Trophoblast cell (in vitro differentiated cells and primary cell): ENCODE data around the gene MLLT10.
"Not testable (repeated sequence)": the region's sequence is repeated elsewhere in the genome, so short reads cannot be mapped to it uniquely, and the experiment has no call there.

ENCODE experiments used
- DNase-seq, 2 donors: peaks; one replicate each; pipeline ENCODE4 v3.0.0-alpha.2; 2016
- H2AFZ ChIP-seq: 2 replicates; pipeline ENCODE4 v1.6.1; 2013; ENCODE audit warnings: low read length, moderate library complexity, mild to moderate bottlenecking; ENCODE audit not compliant: insufficient read depth, poor library complexity
- H2AK5ac ChIP-seq: 2 replicates; pipeline ENCODE4 v1.6.1; 2013; ENCODE audit warnings: mild to moderate bottlenecking, low read length
- H2BK120ac ChIP-seq: 2 replicates; pipeline ENCODE4 v1.6.1; 2013; ENCODE audit warnings: low read length, mild to moderate bottlenecking, moderate library complexity; ENCODE audit not compliant: insufficient read depth, poor library complexity
- H2BK12ac ChIP-seq: 2 replicates; pipeline ENCODE4 v1.6.1; 2013; ENCODE audit warnings: mild to moderate bottlenecking, low read length, moderate library complexity
- H2BK5ac ChIP-seq: 2 replicates; pipeline ENCODE4 v1.6.1; 2013; ENCODE audit warnings: low read length, low read depth, moderate library complexity, mild to moderate bottlenecking; ENCODE audit not compliant: poor library complexity
- H3K14ac ChIP-seq: 2 replicates; pipeline ENCODE4 v1.6.1; 2013; ENCODE audit warnings: mild to moderate bottlenecking, low read length
- H3K18ac ChIP-seq: 2 replicates; pipeline ENCODE4 v1.6.1; 2013; ENCODE audit warnings: mild to moderate bottlenecking, low read length
- H3K23ac ChIP-seq: 2 replicates; pipeline ENCODE4 v1.6.1; 2013; ENCODE audit warnings: low read length
- H3K27ac ChIP-seq: 2 replicates; pipeline ENCODE4 v1.5.1; 2013; ENCODE audit warnings: low read depth, mild to moderate bottlenecking, inconsistent platforms, low read length, moderate library complexity
- H3K27me3 ChIP-seq: 2 replicates; pipeline ENCODE4 v1.6.1; 2013; ENCODE audit warnings: inconsistent platforms, mild to moderate bottlenecking, low read length, moderate library complexity; ENCODE audit not compliant: insufficient read depth
- H3K36me3 ChIP-seq, 2 experiments: 1 replicate in 1 of 2; 2 replicates in 1 of 2; pipeline ENCODE4 v1.6.1; 2013; ENCODE audit warnings: low read length in 2 of 2, mild to moderate bottlenecking in 2 of 2, moderate library complexity in 1 of 2; ENCODE audit not compliant: insufficient read depth in 2 of 2, control insufficient read depth in 1 of 2
- H3K4ac ChIP-seq: 2 replicates; pipeline ENCODE4 v1.6.1; 2013; ENCODE audit warnings: low read depth, mild to moderate bottlenecking, low read length, moderate library complexity
- H3K4me1 ChIP-seq, 2 experiments: 1 replicate in 1 of 2; 2 replicates in 1 of 2; pipeline ENCODE4 v1.6.1; 2013; ENCODE audit warnings: low read length in 2 of 2, mild to moderate bottlenecking in 2 of 2, moderate library complexity in 1 of 2; ENCODE audit not compliant: insufficient read depth in 2 of 2, control insufficient read depth in 1 of 2
- H3K4me2 ChIP-seq: 2 replicates; pipeline ENCODE4 v1.6.1; 2013; ENCODE audit warnings: inconsistent platforms, mild to moderate bottlenecking, low read length, moderate library complexity
- H3K4me3 ChIP-seq: 2 replicates; pipeline ENCODE4 v1.5.1; 2013; ENCODE audit warnings: mild to moderate bottlenecking, low read depth, low read length, inconsistent platforms
- H3K79me1 ChIP-seq: one replicate; pipeline ENCODE4 v1.6.1; 2013; ENCODE audit warnings: low read length
- H3K79me2 ChIP-seq: 2 replicates; pipeline ENCODE4 v1.6.1; 2013; ENCODE audit warnings: low read length, mild to moderate bottlenecking; ENCODE audit not compliant: control insufficient read depth, insufficient read depth, poor library complexity
- H3K9ac ChIP-seq: 2 replicates; pipeline ENCODE4 v1.6.1; 2013; ENCODE audit warnings: mild to moderate bottlenecking, low read length
- H3K9me3 ChIP-seq: 2 replicates; pipeline ENCODE4 v1.6.1; 2013; ENCODE audit warnings: low read depth, mild to moderate bottlenecking, control low read depth, inconsistent platforms, low read length; ENCODE audit not compliant: insufficient read depth
- H4K12ac ChIP-seq: 2 replicates; pipeline ENCODE4 v1.6.1; 2013; ENCODE audit warnings: low read depth, mild to moderate bottlenecking, low read length, moderate library complexity
- H4K8ac ChIP-seq: 2 replicates; pipeline ENCODE4 v1.6.1; 2013; ENCODE audit warnings: low read depth, mild to moderate bottlenecking, low read length, moderate library complexity
- H4K91ac ChIP-seq: one replicate; pipeline ENCODE4 v1.6.1; 2013; ENCODE audit warnings: low read depth, mild to moderate bottlenecking, low read length, moderate library complexity
- WGBS: extraction: QIAGEN DNeasy Blood & Tissue Kit; methylation state at CpG from one replicate; pipeline ENCODE4 v1.1.7; 2013; ENCODE audit warnings: missing lambda C conversion rate; ENCODE audit not compliant: insufficient read length, insufficient coverage; ENCODE audit errors: extremely low coverage; 5-methylcytosine and 5-hydroxymethylcytosine counted together

MLLT10 gene

GRCh38 chr10:21712975-21713374 lies 178.9 kb downstream of the MLLT10 start:
- no peak overlapping the region for H3K4me3 ChIP-seq
- peak overlapping the region; percentile 43 for H3K27ac ChIP-seq
- no peak overlapping the region for H2BK5ac ChIP-seq
- no peak overlapping the region for H3K4me2 ChIP-seq
- peaks cover 2 to 9% of the 10 kb centered on the region in 2 experiments for H3K4me1 ChIP-seq
- no peaks in the 10 kb centered on the region for H3K9me3 ChIP-seq
- no peaks in the 10 kb centered on the region for H3K79me1 ChIP-seq
- no peak overlapping the region for H4K12ac ChIP-seq
- H4K91ac ChIP-seq, result no peak overlapping the region
- no peak overlapping the region for H2AFZ ChIP-seq
- no peak overlapping the region for H3K18ac ChIP-seq
- H2BK120ac ChIP-seq, result no peak overlapping the region
- peak overlapping the region; percentile 14 for H3K4ac ChIP-seq
- no peaks in the 10 kb centered on the region for H3K79me2 ChIP-seq
- peak; percentile 25 to 70 for DNase-seq
- no peak overlapping the region for H2AK5ac ChIP-seq
- H4K8ac ChIP-seq, result no peak overlapping the region
- no CpG with 5 or more reads among the region's 4 CpGs for WGBS
- peaks cover 7 to 9% of the 10 kb centered on the region in 2 experiments for H3K36me3 ChIP-seq
- no peak overlapping the region for H2BK12ac ChIP-seq
- peak overlapping the region; percentile 38 for H3K23ac ChIP-seq
- H3K14ac ChIP-seq, result no peak overlapping the region
- peak overlapping the region; percentile 35 for H3K9ac ChIP-seq
- no peaks in the 10 kb centered on the region for H3K27me3 ChIP-seq

- H3K79me1 ChIP-seq, result no peaks in the 10 kb centered on the region
- no peaks in the 10 kb centered on the region for H3K9me3 ChIP-seq
- H2AFZ ChIP-seq, result no peak overlapping the region
- WGBS, result no CpG with 5 or more reads among the region's 2 CpGs
- no peak overlapping the region for H2AK5ac ChIP-seq
- no peak overlapping the region for H4K12ac ChIP-seq
- H3K79me2 ChIP-seq, result no peaks in the 10 kb centered on the region
- H3K4me2 ChIP-seq, result no peak overlapping the region
- peaks cover 4% of the 10 kb centered on the region in 2 experiments for H3K36me3 ChIP-seq
- H4K8ac ChIP-seq, result no peak overlapping the region
- H3K14ac ChIP-seq, result no peak overlapping the region
- no peak overlapping the region for H2BK5ac ChIP-seq
- no peaks in the 10 kb centered on the region for H3K27me3 ChIP-seq
- H3K4me1 ChIP-seq, result peaks cover 2 to 9% of the 10 kb centered on the region in 2 experiments
- H4K91ac ChIP-seq, result no peak overlapping the region
- H3K23ac ChIP-seq, result no peak overlapping the region
- H2BK120ac ChIP-seq, result no peak overlapping the region
- H2BK12ac ChIP-seq, result no peak overlapping the region
- H3K18ac ChIP-seq, result no peak overlapping the region
- H3K27ac ChIP-seq, result peak overlapping the region; percentile 51
- peak; percentile 38 to 85 for DNase-seq
- H3K9ac ChIP-seq, result no peak overlapping the region
- no peak overlapping the region for H3K4me3 ChIP-seq
- H3K4ac ChIP-seq, result no peak overlapping the region
These were observed 181.6 kb downstream of the MLLT10 start for GRCh38 chr10:21715531-21716195.

GRCh38 chr10:21717437-21718054 lies 183.5 kb downstream of the MLLT10 start:
- not testable (repeated sequence) for H3K79me1 ChIP-seq, DNase-seq, H3K9me3 ChIP-seq

GRCh38 chr10:21719502-21719901 lies 185.5 kb downstream of the MLLT10 start:
- no peak overlapping the region for H4K12ac ChIP-seq
- no peak overlapping the region for H3K27ac ChIP-seq
- H3K18ac ChIP-seq, result no peak overlapping the region
- no peak overlapping the region for H2AFZ ChIP-seq
- H3K14ac ChIP-seq, result no peak overlapping the region
- no peak overlapping the region for H2BK5ac ChIP-seq
- WGBS, result no CpG with 5 or more reads among the region's 1 CpG
- no peak overlapping the region for H3K4me2 ChIP-seq
- H3K79me2 ChIP-seq, result no peaks in the 10 kb centered on the region
- no peak overlapping the region for H2BK120ac ChIP-seq
- H3K4me1 ChIP-seq, result peaks cover 0 to 3% of the 10 kb centered on the region in 2 experiments
- H3K23ac ChIP-seq, result no peak overlapping the region
- no peaks in the 10 kb centered on the region for H3K79me1 ChIP-seq
- peaks cover 0 to 1% of the 10 kb centered on the region in 2 experiments for H3K36me3 ChIP-seq
- no peaks in the 10 kb centered on the region for H3K27me3 ChIP-seq
- no peak overlapping the region for H2BK12ac ChIP-seq
- no peak overlapping the region for H2AK5ac ChIP-seq
- DNase-seq, result no peak
- H3K9ac ChIP-seq, result no peak overlapping the region
- H3K4me3 ChIP-seq, result no peak overlapping the region
- no peak overlapping the region for H4K91ac ChIP-seq
- H4K8ac ChIP-seq, result no peak overlapping the region
- no peaks in the 10 kb centered on the region for H3K9me3 ChIP-seq
- H3K4ac ChIP-seq, result no peak overlapping the region

More at GRCh38 chr10:21717437-21718054, 183.5 kb downstream of the MLLT10 start:
- H2BK120ac ChIP-seq, H4K8ac ChIP-seq, H3K4me3 ChIP-seq, H3K27me3 ChIP-seq, H3K18ac ChIP-seq, H3K4me2 ChIP-seq, H3K79me2 ChIP-seq, H2BK12ac ChIP-seq, H2AK5ac ChIP-seq, H3K14ac ChIP-seq, H4K12ac ChIP-seq, H3K4me1 ChIP-seq, H3K27ac ChIP-seq, H3K23ac ChIP-seq, H3K9ac ChIP-seq, H3K36me3 ChIP-seq, H4K91ac ChIP-seq, H2BK5ac ChIP-seq, H3K4ac ChIP-seq, H2AFZ ChIP-seq: not testable (repeated sequence)
- no CpG with 5 or more reads among the region's 3 CpGs for WGBS
